AML-193 (cell line): ENCODE results near the gene ABCA7.

Experiments
- DNase-seq, 2 experiments: peaks; one replicate each; lab custom pipeline; 2025; lab: John Stamatoyannopoulos, UW

ABCA7 gene

DNA sequence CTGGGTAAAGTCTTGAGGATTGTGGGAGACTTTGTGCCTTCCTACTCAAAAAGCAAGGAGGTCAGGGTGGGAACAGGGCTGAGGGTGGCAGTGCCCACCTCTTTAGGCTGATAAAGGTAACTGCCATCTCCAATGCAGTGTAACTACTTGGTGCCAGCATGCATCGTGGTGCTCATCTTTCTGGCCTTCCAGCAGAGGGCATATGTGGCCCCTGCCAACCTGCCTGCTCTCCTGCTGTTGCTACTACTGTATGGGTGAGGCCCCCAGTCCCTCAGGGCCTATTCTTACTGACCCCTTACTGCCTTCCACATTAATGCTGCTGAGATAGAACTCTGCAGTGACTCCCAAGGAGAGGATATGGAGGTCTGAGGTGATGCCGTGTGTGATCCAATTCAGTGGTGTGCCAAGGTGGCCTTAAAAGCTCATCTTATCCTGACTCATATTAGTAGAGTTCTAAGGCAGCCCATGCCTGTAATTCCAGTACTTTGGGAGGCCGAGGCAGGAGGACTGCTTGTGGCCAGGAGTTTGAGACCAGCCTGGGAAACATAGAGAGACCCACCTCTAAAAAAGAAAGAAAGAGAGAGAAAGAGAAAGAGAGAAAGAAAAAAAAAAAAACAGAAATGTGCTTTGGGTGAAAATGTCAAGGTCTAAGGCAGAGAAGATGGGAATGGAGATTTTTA lies 17.4 kb downstream of the ABCA7 start:
- peak; percentile 44 to 49 for DNase-seq

DNA sequence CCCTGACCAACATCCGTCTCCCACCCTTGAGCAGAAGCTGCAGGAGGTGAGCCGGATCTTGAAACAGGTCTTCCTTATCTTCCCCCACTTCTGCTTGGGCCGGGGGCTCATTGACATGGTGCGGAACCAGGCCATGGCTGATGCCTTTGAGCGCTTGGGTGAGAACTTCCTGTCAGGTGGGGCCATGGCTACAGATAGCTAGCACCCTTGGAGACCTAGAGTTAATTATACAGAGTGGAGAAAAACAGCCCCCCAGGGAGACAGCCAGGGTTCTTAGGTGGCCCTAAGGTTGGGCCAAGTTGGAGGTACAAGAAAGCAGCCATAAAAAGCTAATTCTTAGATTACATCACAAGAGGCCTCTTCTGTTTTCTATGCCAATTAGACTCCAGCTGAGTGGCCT lies 18.2 kb downstream of the ABCA7 start:
- no peak for DNase-seq

DNA sequence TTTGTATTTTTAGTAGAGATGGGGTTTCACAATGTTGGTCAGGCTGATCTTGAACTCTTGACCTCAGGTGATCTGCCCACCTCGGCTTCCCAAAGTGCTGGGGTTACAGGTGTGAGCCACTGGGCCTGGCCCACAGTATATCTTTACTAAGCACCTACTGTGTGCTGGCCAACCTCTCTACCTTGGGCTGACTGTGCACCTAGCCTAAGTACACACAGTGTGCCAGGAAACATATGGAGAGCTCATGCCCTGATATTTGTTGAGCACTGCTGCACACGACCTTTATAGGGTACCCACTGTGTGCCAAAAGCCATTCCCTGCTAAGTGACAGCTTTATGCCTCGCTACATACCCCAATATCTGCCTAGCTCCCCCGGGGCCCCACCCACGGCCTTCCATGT lies 20.8 kb downstream of the ABCA7 start:
- DNase-seq = no peak

DNA sequence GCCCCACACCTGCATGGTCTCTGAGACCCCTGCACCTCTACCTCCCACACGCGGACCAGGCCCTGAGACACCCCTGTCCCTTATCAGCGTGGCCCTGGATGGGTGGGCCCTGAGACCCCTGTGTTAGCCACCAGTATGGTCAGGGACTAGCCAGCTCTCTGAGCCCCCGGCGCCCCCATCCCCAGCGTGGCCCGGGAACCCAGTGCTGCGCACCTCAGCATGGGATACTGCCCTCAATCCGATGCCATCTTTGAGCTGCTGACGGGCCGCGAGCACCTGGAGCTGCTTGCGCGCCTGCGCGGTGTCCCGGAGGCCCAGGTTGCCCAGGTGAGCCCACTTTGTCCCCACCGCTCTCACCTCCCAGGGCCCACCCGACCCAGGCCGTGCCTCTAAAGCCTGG lies 22.1 kb downstream of the ABCA7 start:
- DNase-seq = no peak

- no peak for DNase-seq
Measured at GRCh38 chr19:1062387-1063029, 22.6 kb downstream of the ABCA7 start.

DNA sequence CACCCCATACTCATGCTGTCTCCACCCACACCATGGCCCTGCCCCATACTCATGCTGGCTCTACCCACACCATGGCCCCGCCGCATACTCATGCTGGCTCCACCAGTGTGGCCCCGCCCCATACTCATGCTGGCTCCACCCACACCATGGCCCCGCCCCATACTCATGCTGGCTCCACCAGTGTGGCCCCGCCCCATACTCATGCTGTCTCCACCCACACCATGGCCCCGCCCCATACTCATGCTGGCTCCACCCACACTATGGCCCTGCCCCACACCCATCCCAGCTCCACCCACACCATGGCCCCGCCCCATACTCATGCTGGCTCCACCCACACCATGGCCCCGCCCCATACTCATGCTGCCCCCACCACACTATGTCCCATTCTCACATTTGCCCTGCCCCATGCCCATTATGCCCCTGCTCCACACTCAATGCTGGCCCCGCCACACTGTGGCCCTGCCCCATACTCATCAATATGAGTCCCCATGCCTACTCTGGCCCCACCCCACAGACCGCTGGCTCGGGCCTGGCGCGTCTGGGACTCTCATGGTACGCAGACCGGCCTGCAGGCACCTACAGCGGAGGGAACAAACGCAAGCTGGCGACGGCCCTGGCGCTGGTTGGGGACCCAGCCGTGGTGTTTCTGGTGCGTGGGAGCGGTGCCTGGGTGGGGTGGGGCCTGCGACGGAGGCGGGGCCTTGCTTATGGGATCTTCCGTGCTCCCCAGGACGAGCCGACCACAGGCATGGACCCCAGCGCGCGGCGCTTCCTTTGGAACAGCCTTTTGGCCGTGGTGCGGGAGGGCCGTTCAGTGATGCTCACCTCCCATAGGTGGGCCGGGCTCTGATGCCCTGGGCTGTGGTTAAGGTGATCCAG lies 23.4 kb downstream of the ABCA7 start:
- no peak for DNase-seq

DNA sequence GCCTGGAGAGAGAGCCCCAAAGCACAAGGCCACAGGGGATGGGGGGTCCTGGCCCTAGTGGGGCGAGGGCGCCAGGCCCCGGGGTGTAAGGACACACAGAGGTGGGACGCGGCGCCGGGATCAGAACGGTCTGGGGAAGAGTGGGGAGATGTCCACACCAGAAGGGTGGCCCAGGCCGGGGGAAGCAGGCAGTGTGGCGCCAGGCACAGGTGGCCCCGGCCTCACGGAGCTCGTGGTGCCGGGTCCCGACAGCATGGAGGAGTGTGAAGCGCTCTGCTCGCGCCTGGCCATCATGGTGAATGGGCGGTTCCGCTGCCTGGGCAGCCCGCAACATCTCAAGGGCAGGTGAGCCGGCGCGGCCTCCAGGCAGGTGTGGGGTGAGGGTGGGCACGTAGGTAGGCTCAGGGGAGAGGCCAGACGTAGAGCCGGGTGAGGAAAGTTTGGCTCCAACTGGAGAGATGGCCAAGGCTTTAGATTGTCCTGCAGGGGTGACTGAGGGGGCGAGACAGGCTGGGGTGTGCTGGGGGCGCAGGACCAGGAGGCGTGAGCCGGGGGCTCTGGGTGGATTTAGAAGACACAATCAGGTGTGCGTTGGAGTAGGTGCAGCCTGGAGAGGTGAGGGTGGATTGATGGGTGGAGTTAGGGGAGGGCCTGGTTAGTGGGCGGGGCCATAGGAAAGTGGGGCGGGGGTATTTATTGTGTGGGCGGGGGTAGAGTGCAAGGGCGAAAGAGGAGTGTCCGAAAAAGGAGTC lies 24.2 kb downstream of the ABCA7 start:
- no peak for DNase-seq

DNA sequence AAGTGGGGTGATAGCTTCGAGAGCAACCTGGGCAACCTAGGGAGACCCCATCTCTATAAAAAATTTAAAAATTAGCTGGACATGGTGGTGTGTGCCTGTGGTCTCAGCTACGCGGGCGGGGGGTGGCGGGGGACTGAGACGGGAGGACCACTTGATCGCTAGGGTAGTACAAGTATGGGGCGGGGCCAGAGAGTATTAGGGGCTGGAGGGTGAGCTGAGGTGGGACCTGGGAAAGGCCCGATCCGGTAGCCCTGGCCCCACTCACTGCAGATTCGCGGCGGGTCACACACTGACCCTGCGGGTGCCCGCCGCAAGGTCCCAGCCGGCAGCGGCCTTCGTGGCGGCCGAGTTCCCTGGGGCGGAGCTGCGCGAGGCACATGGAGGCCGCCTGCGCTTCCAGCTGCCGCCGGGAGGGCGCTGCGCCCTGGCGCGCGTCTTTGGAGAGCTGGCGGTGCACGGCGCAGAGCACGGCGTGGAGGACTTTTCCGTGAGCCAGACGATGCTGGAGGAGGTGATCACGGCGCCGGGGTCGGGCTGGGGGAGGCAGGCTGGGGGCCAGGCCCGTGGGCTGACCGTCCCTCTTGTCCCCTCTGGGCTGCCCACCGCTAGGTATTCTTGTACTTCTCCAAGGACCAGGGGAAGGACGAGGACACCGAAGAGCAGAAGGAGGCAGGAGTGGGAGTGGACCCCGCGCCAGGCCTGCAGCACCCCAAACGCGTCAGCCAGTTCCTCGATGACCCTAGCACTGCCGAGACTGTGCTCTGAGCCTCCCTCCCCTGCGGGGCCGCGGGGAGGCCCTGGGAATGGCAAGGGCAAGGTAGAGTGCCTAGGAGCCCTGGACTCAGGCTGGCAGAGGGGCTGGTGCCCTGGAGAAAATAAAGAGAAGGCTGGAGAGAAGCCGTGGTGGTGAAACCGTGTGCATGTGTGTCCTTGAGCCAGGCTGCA lies 25.0 kb downstream of the ABCA7 start:
- DNase-seq = no peak

- no peak for DNase-seq
Measured at GRCh38 chr19:1065606-1066109, 25.8 kb downstream of the ABCA7 start.

DNA sequence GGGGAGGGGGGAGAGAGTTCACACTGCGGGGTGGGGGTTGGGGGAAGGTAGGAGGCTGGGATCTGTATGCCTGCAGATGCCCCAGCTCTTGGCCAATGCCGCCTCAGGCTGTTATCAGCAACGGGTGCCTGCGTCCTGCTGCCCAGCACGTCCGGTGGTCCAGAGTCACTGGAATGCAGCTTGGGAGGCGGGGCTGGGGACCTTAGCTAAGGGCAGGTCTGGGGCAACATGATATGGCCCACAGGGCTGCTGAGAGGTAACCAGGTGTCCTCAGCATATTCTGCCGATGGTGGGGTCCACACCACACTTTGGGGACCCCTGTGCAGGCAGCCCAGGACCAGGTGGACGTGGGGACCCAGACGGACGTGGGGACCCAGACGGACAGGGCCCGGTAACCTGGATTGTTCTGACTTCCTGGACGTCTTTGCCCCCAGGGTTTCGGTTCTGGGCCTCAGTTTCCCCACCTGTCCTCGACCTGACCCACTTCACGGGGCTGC lies 26.4 kb downstream of the ABCA7 start:
- DNase-seq = no peak

GRCh38 chr19:1066748-1067340 lies 26.9 kb downstream of the ABCA7 start, which contains the start of gene ARHGAP45:
Gene ARHGAP45, plus strand, starts transcription at chr19:1067167. Its CDS starts 239 bp downstream, at chr19:1067406.
- peak; percentile 55 to 64 for DNase-seq

DNA sequence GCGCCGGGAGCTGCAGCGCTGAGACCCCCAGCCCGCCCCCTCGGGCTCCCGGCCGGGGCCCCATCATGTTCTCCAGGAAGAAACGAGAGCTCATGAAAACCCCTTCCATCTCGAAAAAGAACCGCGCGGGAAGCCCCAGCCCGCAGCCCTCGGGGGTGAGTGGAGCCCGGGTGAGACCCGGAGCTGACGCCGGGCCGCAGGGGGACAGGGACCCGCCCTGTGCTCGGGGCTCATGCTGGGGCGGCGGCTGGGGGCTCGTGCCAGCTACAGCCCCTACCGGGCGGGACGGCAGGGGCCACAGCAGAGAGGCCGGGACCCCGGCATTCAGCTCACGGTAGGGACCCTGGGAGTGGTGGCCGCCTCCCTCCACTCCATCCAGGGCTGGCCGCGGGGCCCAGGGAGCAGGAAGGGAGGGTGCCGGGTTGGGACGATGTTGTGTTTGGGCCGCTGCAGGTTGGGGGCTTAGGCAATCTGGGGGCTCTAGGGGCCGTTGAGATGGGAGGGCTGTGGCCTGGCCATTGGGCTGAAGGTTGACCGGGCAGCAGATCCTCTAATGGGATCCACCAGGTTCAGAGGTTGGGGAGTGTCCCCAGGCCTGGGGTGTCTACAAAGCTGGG lies 27.5 kb downstream of the ABCA7 start:
- DNase-seq = no peak

DNA sequence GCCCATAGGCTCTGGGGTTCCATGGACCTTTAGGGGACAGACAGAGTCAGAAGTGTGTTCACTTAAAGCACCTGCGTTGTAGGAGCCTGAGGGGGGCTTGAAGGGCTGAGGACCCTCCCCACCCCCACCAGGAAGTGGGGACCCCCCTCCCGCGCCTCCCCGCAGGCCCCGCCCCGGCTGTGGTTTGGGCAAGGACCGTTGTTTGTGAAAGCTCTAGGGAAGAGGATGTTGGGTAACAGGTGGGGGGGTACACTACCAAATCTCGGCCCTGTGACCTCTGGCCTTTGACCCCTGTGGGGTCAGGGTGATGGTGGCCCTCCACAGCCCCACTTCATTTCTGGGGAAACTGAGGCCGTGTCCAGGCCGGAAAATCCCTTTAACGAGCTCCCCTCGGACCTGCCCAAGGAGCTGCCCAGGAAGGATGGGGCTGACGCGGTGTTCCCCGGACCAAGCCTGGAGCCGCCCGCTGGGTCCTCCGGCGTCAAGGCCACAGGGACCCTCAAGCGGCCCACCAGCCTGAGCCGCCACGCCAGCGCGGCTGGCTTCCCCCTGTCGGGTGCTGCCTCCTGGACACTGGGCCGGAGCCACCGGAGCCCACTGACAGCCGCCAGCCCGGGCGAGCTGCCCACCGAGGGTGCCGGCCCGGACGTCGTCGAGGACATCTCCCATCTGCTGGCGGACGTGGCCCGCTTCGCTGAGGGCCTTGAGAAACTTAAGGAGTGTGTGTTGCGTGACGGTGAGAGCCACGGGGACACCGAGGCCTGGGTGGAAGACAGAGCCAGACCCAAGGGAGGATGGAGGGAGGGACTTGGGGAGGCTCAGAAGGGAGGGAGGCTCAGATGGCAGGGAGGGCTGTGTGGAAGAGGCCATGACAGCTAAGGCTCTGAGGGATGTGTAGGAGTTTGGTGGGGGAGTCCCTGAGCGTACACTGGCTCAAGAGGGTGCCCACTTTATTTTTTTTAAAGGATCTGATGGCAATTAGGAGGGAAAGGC lies 28.4 kb downstream of the ABCA7 start:
- DNase-seq = peak; percentile 46 to 49

DNA sequence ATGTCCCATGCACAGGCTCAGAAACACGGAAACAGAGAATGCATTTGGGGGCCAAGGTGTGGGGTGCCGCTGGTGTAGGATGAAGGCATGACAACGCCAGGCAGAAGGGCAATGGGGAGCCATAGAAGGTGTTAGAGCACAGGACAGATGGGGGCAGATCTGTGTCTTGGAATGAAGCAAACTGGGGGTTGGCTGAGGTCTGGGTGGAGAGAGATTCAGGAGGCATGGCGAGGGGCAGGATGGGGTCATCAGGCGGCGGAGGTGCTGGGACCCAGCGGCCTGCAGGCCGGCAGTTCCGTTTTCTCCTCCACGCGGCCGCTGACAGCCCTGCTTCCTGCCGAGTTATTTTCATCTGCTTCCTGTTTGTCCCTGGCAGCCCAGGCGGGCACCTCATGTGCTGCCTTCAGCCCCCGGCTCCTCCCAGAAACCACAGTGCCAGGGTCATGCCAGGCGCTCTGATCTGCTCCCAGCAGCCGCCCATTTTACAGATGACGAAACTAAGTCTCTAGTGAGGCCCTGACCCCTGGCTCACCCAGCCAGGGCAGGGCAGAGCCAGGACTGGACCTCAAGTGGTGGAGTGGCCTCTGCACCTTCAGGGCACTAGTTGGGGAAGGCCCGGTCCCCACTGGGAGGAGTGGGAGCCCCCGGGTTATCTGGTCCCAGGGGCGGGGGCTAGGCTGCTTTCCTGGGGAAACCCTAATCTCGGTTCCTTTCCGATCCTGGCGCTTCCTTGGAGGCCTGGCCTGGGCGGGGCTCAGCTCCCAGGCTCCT lies 29.3 kb downstream of the ABCA7 start:
- DNase-seq = peak; percentile 93 to 96

- no peak for DNase-seq
Measured at GRCh38 chr19:1070576-1070930, 30.6 kb downstream of the ABCA7 start.

- no peak for DNase-seq
Measured at GRCh38 chr19:1070931-1071791, 31.3 kb downstream of the ABCA7 start.
